LNCaP clone FGC (cell line): ENCODE data around the gene NTN4.

ENCODE experiments used
- DNase-seq: peaks from one replicate; pipeline ENCODE4 v3.0.0-alpha.2; 2011; ENCODE audit warnings: low read depth
- H3K4me3 ChIP-seq: 2 replicates; pipeline ENCODE4 v1.5.1; 2011; ENCODE audit warnings: mild to moderate bottlenecking, low read depth, low read length, control low read depth
- TF ChIP-seq, protein P1 (sequence below): IDR thresholded peaks from 2 replicates; pipeline ENCODE4 v1.5.1; 2012; ENCODE audit warnings: mild to moderate bottlenecking; ENCODE audit not compliant: control insufficient read depth, insufficient read depth; ENCODE audit errors: extremely low read depth

The NTN4 gene

DNA sequence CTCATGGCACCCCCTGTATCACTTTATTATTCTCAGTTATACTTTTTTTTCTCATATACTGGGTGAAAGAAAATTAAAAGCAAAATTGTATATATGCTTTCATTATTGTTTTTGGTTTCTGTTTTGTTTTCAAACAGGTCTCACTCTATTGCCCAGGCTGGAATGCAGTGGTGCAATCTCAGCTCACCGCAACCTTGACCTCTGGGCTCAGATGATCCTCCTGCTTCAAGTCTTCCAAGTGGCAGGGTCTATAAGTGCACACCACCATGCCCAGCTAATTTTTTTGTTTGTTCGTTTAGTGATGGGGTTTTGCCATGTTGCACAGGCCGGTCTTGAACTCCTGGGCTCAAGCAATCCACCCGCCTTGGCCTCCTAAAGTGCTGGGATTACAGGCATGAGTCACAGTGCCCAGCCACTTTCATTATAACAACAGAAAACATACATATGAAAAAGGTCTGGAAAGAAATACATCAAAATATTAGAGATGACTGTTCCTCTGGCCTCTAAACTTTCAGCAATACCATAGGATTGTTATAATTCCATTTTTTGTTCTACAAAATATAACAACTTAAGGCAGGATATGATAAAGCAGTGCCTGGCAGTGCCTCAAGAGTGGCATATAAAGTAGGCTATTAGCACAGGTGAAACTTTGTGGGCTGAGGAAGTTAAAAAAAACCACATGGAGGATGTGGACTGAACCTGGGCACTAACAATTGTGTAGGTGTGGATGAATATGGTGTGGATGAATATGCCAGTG is 5.8 kb upstream of the NTN4 start:
- H3K4me3 ChIP-seq, result no peak overlapping the region
- DNase-seq, result no peak
- TF ChIP-seq, protein P1, sequence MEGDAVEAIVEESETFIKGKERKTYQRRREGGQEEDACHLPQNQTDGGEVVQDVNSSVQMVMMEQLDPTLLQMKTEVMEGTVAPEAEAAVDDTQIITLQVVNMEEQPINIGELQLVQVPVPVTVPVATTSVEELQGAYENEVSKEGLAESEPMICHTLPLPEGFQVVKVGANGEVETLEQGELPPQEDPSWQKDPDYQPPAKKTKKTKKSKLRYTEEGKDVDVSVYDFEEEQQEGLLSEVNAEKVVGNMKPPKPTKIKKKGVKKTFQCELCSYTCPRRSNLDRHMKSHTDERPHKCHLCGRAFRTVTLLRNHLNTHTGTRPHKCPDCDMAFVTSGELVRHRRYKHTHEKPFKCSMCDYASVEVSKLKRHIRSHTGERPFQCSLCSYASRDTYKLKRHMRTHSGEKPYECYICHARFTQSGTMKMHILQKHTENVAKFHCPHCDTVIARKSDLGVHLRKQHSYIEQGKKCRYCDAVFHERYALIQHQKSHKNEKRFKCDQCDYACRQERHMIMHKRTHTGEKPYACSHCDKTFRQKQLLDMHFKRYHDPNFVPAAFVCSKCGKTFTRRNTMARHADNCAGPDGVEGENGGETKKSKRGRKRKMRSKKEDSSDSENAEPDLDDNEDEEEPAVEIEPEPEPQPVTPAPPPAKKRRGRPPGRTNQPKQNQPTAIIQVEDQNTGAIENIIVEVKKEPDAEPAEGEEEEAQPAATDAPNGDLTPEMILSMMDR, result no peak

DNA sequence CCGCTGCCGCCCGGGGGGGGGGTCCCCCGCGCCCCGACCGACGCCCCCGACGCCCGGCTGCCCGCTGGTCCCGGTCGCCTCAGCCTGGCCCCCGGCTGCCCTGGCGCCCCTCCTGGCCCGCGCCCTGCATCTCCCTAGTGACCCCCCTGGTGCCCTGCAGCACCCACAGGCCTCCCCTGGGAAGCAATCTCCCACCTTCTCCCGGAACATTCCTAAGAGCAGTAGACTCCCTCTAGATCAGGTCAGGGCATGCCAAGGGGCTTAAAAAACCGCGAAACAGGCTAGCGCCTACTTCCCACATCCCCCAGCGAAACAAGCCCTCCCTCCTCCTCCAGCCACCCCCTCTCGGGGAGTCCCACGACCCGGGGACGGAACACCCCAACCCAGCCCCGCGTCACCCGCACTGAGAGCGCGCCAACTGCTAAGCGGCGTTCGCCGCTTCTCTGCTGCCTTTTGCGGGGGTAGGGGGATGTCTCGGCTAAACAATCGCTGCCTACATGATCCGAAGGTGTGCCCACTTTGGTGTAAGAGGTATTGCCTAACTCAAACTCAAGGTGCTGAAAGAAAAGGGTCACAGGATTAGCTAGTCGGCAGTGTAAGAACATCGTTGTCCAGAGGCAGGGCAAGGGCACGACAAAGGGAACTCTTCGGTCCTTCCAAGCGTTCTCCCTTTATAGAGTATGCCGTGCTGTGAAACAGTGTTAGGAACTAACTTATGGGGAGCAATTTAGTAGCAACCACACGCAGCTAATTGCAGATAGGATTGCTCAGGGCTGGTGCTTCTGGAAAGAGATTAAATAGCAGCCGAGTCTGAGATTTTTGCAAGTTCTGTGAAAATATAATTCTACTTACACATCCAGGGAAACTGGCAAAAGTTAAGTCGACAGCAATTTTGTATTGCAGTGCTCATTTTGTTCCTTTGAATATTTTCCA is 619 bp upstream of the NTN4 start:
- TF ChIP-seq, protein P1, result no peak
- DNase-seq, result no peak
- peak overlapping the region; percentile 45 for H3K4me3 ChIP-seq

DNA sequence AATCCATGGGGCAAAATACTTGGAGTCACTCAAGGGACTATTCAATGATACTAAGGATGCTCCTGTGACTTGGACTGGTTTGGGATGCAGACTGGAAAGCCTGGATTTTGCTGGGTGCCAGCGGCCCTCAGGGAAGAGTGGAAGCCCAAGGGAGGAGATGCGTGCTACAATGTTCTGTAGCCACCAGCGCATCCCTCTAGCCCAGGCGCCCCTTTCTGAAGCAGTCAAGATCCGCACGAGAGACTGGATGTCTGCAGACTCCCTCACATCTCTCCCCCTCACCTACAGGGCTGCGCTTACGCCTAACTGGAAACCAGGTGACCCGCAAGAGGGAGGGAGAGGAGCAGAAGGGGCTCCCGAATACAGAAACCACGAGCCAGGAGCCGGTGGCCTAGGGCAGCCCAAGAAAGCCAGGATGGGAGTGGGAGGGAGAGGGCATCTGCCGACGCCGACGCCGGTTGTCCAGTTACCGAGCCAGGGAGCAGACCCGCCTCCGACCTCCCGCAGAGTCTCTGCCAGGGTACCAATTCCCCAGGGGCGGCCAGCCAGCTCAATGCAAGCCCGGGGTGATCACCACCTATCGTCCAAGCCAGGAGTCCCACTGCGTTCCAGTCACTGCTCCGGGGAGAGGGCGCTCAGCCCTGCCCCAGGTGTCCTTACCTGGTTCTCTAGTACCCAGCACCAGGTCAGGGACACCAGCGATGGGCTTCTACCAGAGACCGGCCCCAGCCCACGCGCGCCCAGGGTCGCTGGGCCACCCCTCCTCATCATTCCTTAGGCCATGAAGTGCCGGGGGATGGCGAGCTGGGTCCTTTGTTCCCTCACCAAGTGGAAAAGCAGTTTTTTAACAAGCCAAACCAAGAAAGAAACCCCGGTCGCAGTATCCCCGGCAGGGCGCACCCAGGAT is 1.2 kb downstream of the NTN4 start:
- no peak for DNase-seq
- H3K4me3 ChIP-seq, result no peak overlapping the region
- TF ChIP-seq, protein P1, result no peak

DNA sequence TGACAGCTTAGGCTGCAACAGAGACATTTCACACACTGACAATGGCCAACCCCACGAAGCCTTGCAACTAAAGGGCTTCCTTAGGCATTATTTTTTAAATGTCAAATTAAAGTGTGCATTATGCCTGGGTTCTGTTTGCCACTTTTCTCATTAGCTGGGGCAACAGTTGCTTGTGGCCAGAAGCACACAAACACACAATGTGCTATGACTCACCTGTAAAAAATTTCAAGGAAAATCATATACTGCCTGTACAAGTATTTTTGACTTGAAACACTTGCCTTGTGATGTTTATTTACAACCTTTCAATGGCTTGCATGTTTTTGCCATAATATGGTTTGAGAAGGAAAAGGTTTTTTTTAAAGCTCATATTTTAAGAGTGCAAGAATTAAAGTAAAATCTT is 1.9 kb downstream of the NTN4 start:
- no peak for DNase-seq
- no peak overlapping the region for H3K4me3 ChIP-seq
- TF ChIP-seq, protein P1, result no peak

DNA sequence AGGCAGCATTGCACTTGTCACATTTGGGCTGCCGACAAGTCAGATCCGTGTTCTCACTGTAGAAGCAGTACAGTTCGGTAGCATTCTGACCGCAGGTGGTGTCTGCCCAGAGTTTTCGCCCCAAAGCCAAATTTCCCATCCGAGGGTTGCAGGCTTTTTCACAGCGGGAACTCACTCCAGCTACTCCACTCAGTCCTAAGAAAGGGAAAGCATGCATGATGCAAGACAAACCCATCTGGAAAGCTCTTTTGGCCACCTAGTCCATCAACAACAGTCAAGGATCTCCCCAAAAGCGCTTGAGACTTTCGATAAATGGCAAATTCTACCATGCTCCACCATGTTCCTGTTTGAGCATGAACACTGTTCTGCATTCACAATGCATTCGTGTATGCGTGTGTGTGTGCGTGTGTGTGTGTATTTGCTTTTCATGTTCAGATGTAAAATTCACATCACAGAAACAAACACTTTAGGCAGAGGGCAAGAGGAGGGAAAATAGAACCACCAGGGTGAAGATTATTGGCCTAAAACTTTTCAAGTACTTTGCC is 3.2 kb downstream of the NTN4 start:
- DNase-seq, result no peak

More for the DNA sequence above, 3.2 kb downstream of the NTN4 start:
- TF ChIP-seq, protein P1, result no peak
- H3K4me3 ChIP-seq, result no peak overlapping the region
